BLaER1 treated with 17β-estradiol and CSF1 and Interleukin-3, amounts not matched to agents 10 nM and 100 nM (cell line): Measurements from ENCODE around the gene ATG13.

Source experiments
- H3K27ac ChIP-seq, 11 experiments: shearing (Covaris generic); formaldehyde crosslinking; 2 replicates each; pipeline ENCODE4 v1.8.1; 2022
- H3K27me3 ChIP-seq, 11 experiments: shearing (Covaris generic); formaldehyde crosslinking; 2 replicates each; pipeline ENCODE4 v1.8.1; 2022
- H3K36me3 ChIP-seq, 11 experiments: shearing (Covaris generic); formaldehyde crosslinking; 2 replicates each; pipeline ENCODE4 v1.8.1; 2022
- H3K4me1 ChIP-seq, 10 experiments: shearing (Covaris generic); formaldehyde crosslinking; 2 replicates each; pipeline ENCODE4 v1.8.1; 2022
- H3K4me2 ChIP-seq, 11 experiments: shearing (Covaris generic); formaldehyde crosslinking; 2 replicates each; pipeline ENCODE4 v1.8.1; 2022
- H3K4me3 ChIP-seq, 10 experiments: shearing (Covaris generic); formaldehyde crosslinking; 2 replicates each; pipeline ENCODE4 v1.8.1; 2022
- H3K9ac ChIP-seq, 11 experiments: shearing (Covaris generic); formaldehyde crosslinking; 2 replicates each; pipeline ENCODE4 v1.8.1; 2022
- H3K9me3 ChIP-seq, 11 experiments: shearing (Covaris generic); formaldehyde crosslinking; replicated peaks in 1 of 11; 2 replicates each; pipeline ENCODE4 v1.8.1; 2022
- H4K20me1 ChIP-seq, 11 experiments: shearing (Covaris generic); formaldehyde crosslinking; 2 replicates each; pipeline ENCODE4 v1.8.1; 2022
- Cebpa-rat ChIP-seq, 11 experiments: shearing (Covaris generic); IDR thresholded peaks; 2 replicates each; pipeline ENCODE4 v1.8.1; 2022

The ATG13 gene

GRCh38 chr11:46590740-46591605 is 26.4 kb upstream of the ATG13 start:
- TF ChIP-seq Cebpa-rat (IDR thresholded peaks at IDR 0.05) = no peak
- Histone ChIP-seq H4K20me1 (peaks cover 50 to 77% (median 73%) of the 10 kb centered on the region in 11 experiments; a peak in 20 of 22 replicates), H3K9me3 (no peaks in the 10 kb centered on the region), H3K4me1 (peaks cover 21 to 50% (median 28%) of the 10 kb centered on the region in 10 experiments), H3K27ac (peak overlapping the region in 2 of 11 experiments; percentile 23 to 39; a peak in 2 of 22 replicates), H3K4me2 (peak overlapping the region; percentile 17 to 98 (median 91); a peak in 21 of 22 replicates), H3K9ac (peak overlapping the region in 4 of 11 experiments; percentile 1 to 69 (median 36); a peak in 6 of 22 replicates), H3K36me3 (peaks cover 2 to 23% (median 13%) of the 10 kb centered on the region in 11 experiments; a peak in 13 of 22 replicates), H3K4me3 (peak overlapping the region in 3 of 10 experiments; percentile 43 to 90 (median 48); a peak in 6 of 20 replicates), H3K27me3 (no peaks in the 10 kb centered on the region)

- H3K4me2 ChIP-seq = peak within 1 kb of the TSS; percentile 81 to 98 (median 92)
- H3K9ac ChIP-seq = peak within 1 kb of the TSS; percentile 87 to 97 (median 92)
- H4K20me1 ChIP-seq = peaks cover 25 to 50% (median 45%) of the 10 kb centered on the region in 11 experiments; a peak in 19 of 22 replicates
- no peaks in the 10 kb centered on the region for H3K36me3 ChIP-seq
- H3K4me1 ChIP-seq = peaks cover 21 to 49% (median 28%) of the 10 kb centered on the region in 10 experiments
- TF ChIP-seq Cebpa-rat (IDR thresholded peaks at IDR 0.05) = 0 out of 22 replicates have a peak, but pooled peaks of 1 of the 11 experiments have one; percentile 16
- no peaks in the 10 kb centered on the region for H3K9me3 ChIP-seq
- H3K27ac ChIP-seq = peak within 1 kb of the TSS; percentile 80 to 92 (median 88)
- no peaks in the 10 kb centered on the region for H3K27me3 ChIP-seq
- peak within 1 kb of the TSS; percentile 85 to 99 (median 96) for H3K4me3 ChIP-seq
These were observed 23.6 kb upstream of the ATG13 start, which contains the start of gene AMBRA1 for GRCh38 chr11:46593550-46594373. Gene AMBRA1, minus strand, starts transcription at chr11:46594023. Its CDS starts 45,643 bp downstream, at chr11:46548380.

GRCh38 chr11:46594374-46594700 is 23.0 kb upstream of the ATG13 start:
- H3K27ac ChIP-seq = peak overlapping the region; percentile 80 to 92 (median 88)
- TF ChIP-seq Cebpa-rat (IDR thresholded peaks at IDR 0.05) = no peak

GRCh38 chr11:46594785-46595184 is 22.6 kb upstream of the ATG13 start:
- Histone ChIP-seq H3K27me3 (no peaks in the 10 kb centered on the region), H3K9ac (no peak overlapping the region), H3K4me2 (peak overlapping the region in 3 of 11 experiments; percentile 79 to 92 (median 83); a peak in 5 of 22 replicates), H3K36me3 (no peaks in the 10 kb centered on the region), H4K20me1 (peaks cover 18 to 39% (median 36%) of the 10 kb centered on the region in 11 experiments; a peak in 19 of 22 replicates), H3K4me1 (peaks cover 21 to 41% (median 28%) of the 10 kb centered on the region in 10 experiments), H3K4me3 (no peak overlapping the region), H3K27ac (peak overlapping the region in 5 of 11 experiments; percentile 84 to 91 (median 89); a peak in 9 of 22 replicates), H3K9me3 (no peaks in the 10 kb centered on the region)
- no peak for TF ChIP-seq Cebpa-rat (IDR thresholded peaks at IDR 0.05)

More at GRCh38 chr11:46594374-46594700, 23.0 kb upstream of the ATG13 start:
- Histone ChIP-seq H3K4me2 (peak overlapping the region; percentile 43 to 98 (median 83)), H4K20me1 (peaks cover 23 to 44% (median 39%) of the 10 kb centered on the region in 11 experiments; a peak in 19 of 22 replicates), H3K9me3 (no peaks in the 10 kb centered on the region), H3K27me3 (no peaks in the 10 kb centered on the region), H3K36me3 (no peaks in the 10 kb centered on the region), H3K4me1 (peaks cover 21 to 45% (median 28%) of the 10 kb centered on the region in 10 experiments), H3K4me3 (peak overlapping the region; percentile 85 to 99 (median 96); a peak in 19 of 20 replicates), H3K9ac (peak overlapping the region; percentile 87 to 97 (median 92); a peak in 20 of 22 replicates)

- H3K4me3 ChIP-seq = no peak overlapping the region
- peaks cover 0 to 11% (median 0%) of the 10 kb centered on the region in 11 experiments; a peak in 2 of 22 replicates for H3K36me3 ChIP-seq
- H3K4me2 ChIP-seq = no peak overlapping the region
- H3K9ac ChIP-seq = no peak overlapping the region
- peaks cover 4 to 16% (median 12%) of the 10 kb centered on the region in 11 experiments; a peak in 15 of 22 replicates for H4K20me1 ChIP-seq
- TF ChIP-seq Cebpa-rat (IDR thresholded peaks at IDR 0.05) = no peak
- H3K27me3 ChIP-seq = no peaks in the 10 kb centered on the region
- H3K27ac ChIP-seq = no peak overlapping the region
- H3K9me3 ChIP-seq = no peaks in the 10 kb centered on the region
- peaks cover 8 to 17% (median 12%) of the 10 kb centered on the region in 10 experiments for H3K4me1 ChIP-seq
These were observed 20.2 kb upstream of the ATG13 start for GRCh38 chr11:46597155-46597554.

GRCh38 chr11:46597609-46598219 is 19.6 kb upstream of the ATG13 start:
- H3K9me3 ChIP-seq = no peaks in the 10 kb centered on the region
- H3K9ac ChIP-seq = no peak overlapping the region
- H3K4me1 ChIP-seq = peaks cover 3 to 11% (median 7%) of the 10 kb centered on the region in 10 experiments; a peak in 19 of 20 replicates
- H4K20me1 ChIP-seq = peaks cover 0 to 10% (median 6%) of the 10 kb centered on the region in 11 experiments; a peak in 13 of 22 replicates
- no peak for TF ChIP-seq Cebpa-rat (IDR thresholded peaks at IDR 0.05)
- no peaks in the 10 kb centered on the region for H3K27me3 ChIP-seq
- H3K36me3 ChIP-seq = peaks cover 0 to 17% (median 0%) of the 10 kb centered on the region in 11 experiments; a peak in 7 of 22 replicates
- no peak overlapping the region for H3K4me3 ChIP-seq
- H3K4me2 ChIP-seq = no peak overlapping the region
- no peak overlapping the region for H3K27ac ChIP-seq

GRCh38 chr11:46599340-46600193 is 17.8 kb upstream of the ATG13 start:
- H3K4me2 ChIP-seq = no peak overlapping the region
- no peaks in the 10 kb centered on the region for H4K20me1 ChIP-seq
- no peak overlapping the region for H3K9ac ChIP-seq
- no peaks in the 10 kb centered on the region for H3K27me3 ChIP-seq
- peaks cover 0 to 10% (median 0%) of the 10 kb centered on the region in 10 experiments; a peak in 6 of 20 replicates for H3K4me1 ChIP-seq
- peaks cover 0 to 29% (median 11%) of the 10 kb centered on the region in 11 experiments; a peak in 12 of 22 replicates for H3K36me3 ChIP-seq
- H3K9me3 ChIP-seq = no peaks in the 10 kb centered on the region
- TF ChIP-seq Cebpa-rat (IDR thresholded peaks at IDR 0.05) = no peak
- no peak overlapping the region for H3K4me3 ChIP-seq
- no peak overlapping the region for H3K27ac ChIP-seq
